GM21423 (cell line): Measurements from ENCODE around the gene ATRIP.

Experiments
- ATAC-seq: cut with Tn5 transposase; IDR thresholded peaks from one replicate; pipeline ENCODE4 v1.9.1; 2021; ENCODE audit warnings: mild to moderate bottlenecking, moderate library complexity; ENCODE audit not compliant: unreplicated experiment

Gene ATRIP

GRCh38 chr3:48409291-48410201 is 37.0 kb upstream of the ATRIP start:
- ATAC-seq, result no peak

GRCh38 chr3:48410205-48411040 is 36.1 kb upstream of the ATRIP start:
- no peak for ATAC-seq

GRCh38 chr3:48411041-48411588 is 35.4 kb upstream of the ATRIP start:
- no peak for ATAC-seq

GRCh38 chr3:48411606-48412374 is 34.7 kb upstream of the ATRIP start:
- no peak for ATAC-seq

- ATAC-seq, result no peak
Observed at GRCh38 chr3:48412375-48413001, 34.0 kb upstream of the ATRIP start.

GRCh38 chr3:48413086-48413485 is 33.5 kb upstream of the ATRIP start:
- ATAC-seq, result no peak

- no peak for ATAC-seq
Observed at GRCh38 chr3:48413611-48414010, 32.9 kb upstream of the ATRIP start.

GRCh38 chr3:48414376-48415250 is 31.9 kb upstream of the ATRIP start:
- no peak for ATAC-seq

GRCh38 chr3:48415251-48415953 is 31.1 kb upstream of the ATRIP start:
- no peak for ATAC-seq

- ATAC-seq, result no peak
Observed at GRCh38 chr3:48416091-48416505, 30.4 kb upstream of the ATRIP start.

- no peak for ATAC-seq
Observed at GRCh38 chr3:48416546-48416945, 30.0 kb upstream of the ATRIP start.

GRCh38 chr3:48417529-48418108 is 28.9 kb upstream of the ATRIP start:
- no peak for ATAC-seq

- ATAC-seq, result no peak
Observed at GRCh38 chr3:48418140-48418539, 28.4 kb upstream of the ATRIP start.

GRCh38 chr3:48418651-48419050 is 27.9 kb upstream of the ATRIP start:
- ATAC-seq, result no peak

- ATAC-seq, result no peak
Observed at GRCh38 chr3:48419149-48419548, 27.4 kb upstream of the ATRIP start.

- no peak for ATAC-seq
Observed at GRCh38 chr3:48419597-48419996, 26.9 kb upstream of the ATRIP start.

- no peak for ATAC-seq
Observed at GRCh38 chr3:48420561-48420960, 26.0 kb upstream of the ATRIP start.

- no peak for ATAC-seq
Observed at GRCh38 chr3:48422272-48422671, 24.3 kb upstream of the ATRIP start.
